Fibroblast of lung (primary cell): Measurements from ENCODE around the gene CNOT8.

Source experiments
- EZH2 ChIP-seq: IDR thresholded peaks from 2 replicates; pipeline ENCODE4 v1.5.1; 2012; ENCODE audit warnings: low read length, control low read depth, mild to moderate bottlenecking; ENCODE audit errors: missing control alignments
- TF ChIP-seq, protein P1 (sequence below), 2 donors: IDR thresholded peaks in 1 of 2; conservative IDR thresholded peaks in 1 of 2; 1 replicate in 1 of 2; 2 replicates in 1 of 2; pipeline ENCODE4 v1.5.1; 2011 to 2012; ENCODE audit warnings: low read length in 2 of 2, control low read depth in 1 of 2, inconsistent platforms in 1 of 2, low read depth in 1 of 2, mild to moderate bottlenecking in 1 of 2

GRCh38 chr5:154841273-154841661 lies 17.2 kb upstream of the CNOT8 start:
- TF ChIP-seq, protein P1, sequence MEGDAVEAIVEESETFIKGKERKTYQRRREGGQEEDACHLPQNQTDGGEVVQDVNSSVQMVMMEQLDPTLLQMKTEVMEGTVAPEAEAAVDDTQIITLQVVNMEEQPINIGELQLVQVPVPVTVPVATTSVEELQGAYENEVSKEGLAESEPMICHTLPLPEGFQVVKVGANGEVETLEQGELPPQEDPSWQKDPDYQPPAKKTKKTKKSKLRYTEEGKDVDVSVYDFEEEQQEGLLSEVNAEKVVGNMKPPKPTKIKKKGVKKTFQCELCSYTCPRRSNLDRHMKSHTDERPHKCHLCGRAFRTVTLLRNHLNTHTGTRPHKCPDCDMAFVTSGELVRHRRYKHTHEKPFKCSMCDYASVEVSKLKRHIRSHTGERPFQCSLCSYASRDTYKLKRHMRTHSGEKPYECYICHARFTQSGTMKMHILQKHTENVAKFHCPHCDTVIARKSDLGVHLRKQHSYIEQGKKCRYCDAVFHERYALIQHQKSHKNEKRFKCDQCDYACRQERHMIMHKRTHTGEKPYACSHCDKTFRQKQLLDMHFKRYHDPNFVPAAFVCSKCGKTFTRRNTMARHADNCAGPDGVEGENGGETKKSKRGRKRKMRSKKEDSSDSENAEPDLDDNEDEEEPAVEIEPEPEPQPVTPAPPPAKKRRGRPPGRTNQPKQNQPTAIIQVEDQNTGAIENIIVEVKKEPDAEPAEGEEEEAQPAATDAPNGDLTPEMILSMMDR (conservative IDR thresholded peaks at IDR 0.05 in 1 of 2, IDR thresholded peaks at IDR 0.05 in 1 of 2; ENCODE audit: low read depth in 1 of 2, low read length in 2 of 2), result no peak
- no peak for TF ChIP-seq EZH2
